ENCODE data around the gene CLEC4D. TPM values are rescaled to one million over a fixed set of nuclear protein-coding genes. Genes with fewer than 3 reads are reported as not detected.

The CLEC4D gene
- total RNA-seq (ENCODE audit: low replicate concordance) = not detected in 2 replicates
- long read RNA-seq = 0 reads

DNA sequence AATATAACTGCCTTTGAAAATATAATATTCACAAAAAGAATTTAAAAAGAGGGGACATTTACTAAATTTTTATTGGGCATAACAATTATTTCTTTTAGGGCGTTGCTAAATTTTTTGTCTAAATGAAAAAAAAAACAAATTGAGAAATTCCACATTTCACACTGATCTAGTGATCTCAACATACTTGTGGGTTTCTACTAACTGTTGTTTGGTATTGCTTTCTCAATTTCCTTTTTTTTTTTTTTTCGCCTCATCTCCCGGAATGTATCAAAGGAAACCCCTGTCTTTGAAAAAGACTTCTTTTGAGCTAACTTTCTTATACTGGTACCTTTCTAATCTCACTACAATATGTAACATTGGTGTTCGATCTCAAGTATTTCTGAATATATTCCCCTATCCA, at the start of gene CLEC4D:
CLEC4D (plus strand) TSS at position 248 of the 400 bp plus-strand sequence. CDS start 230 bp downstream, outside the sequence.
- Mint-ChIP-seq H3K4me3 (no peak within 1 kb of the TSS), H3K27me3 (peaks cover 9% of the 10 kb centered on the region), H3K27ac (no peak within 1 kb of the TSS), H3K4me1 (ENCODE audit: unreplicated experiment) (no peaks in the 10 kb centered on the region), H3K9me3 (no peaks in the 10 kb centered on the region), H3K36me3 (no peaks in the 10 kb centered on the region)
- DNase-seq (ENCODE audit: extremely low spot score, unreplicated experiment) = no peak
- TF ChIP-seq, protein P1, sequence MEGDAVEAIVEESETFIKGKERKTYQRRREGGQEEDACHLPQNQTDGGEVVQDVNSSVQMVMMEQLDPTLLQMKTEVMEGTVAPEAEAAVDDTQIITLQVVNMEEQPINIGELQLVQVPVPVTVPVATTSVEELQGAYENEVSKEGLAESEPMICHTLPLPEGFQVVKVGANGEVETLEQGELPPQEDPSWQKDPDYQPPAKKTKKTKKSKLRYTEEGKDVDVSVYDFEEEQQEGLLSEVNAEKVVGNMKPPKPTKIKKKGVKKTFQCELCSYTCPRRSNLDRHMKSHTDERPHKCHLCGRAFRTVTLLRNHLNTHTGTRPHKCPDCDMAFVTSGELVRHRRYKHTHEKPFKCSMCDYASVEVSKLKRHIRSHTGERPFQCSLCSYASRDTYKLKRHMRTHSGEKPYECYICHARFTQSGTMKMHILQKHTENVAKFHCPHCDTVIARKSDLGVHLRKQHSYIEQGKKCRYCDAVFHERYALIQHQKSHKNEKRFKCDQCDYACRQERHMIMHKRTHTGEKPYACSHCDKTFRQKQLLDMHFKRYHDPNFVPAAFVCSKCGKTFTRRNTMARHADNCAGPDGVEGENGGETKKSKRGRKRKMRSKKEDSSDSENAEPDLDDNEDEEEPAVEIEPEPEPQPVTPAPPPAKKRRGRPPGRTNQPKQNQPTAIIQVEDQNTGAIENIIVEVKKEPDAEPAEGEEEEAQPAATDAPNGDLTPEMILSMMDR (conservative IDR thresholded peaks at IDR 0.05) = no peak

DNA sequence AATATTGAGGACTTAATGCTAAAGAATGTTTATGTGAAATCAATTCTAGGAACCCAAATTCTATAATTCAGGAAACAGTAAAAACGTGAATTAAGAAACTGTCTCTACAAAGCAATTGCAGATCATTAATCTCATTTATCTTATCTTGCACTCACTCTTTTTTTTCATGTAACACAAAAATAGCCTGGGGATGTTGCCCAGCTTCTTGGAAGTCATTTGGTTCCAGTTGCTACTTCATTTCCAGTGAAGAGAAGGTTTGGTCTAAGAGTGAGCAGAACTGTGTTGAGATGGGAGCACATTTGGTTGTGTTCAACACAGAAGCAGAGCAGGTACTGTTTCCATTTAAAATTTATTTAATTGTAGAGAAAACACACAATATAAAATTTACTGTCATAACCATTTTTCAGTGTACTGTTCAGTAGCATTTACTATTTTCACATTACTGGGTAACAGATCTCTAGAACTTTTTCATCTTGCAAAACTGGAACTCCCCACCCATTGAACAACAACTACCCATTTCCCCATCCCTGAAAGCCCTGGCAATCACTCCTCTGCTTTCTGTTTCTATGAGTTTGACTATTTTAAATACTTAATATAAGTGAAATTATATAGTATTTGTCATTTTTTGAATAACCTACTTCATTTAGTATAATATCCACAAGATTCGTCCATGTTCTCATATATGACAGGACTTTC, 47.9 kb upstream of the CLEC4D start:
- no peak overlapping the region for H3K4me3 Mint-ChIP-seq
- H3K9me3 Mint-ChIP-seq = no peaks in the 10 kb centered on the region
- TF ChIP-seq, protein P1 (conservative IDR thresholded peaks at IDR 0.05) = no peak
- H3K27ac Mint-ChIP-seq = no peak overlapping the region
- peaks cover 5% of the 10 kb centered on the region for H3K27me3 Mint-ChIP-seq
- no peaks in the 10 kb centered on the region for H3K4me1 Mint-ChIP-seq (ENCODE audit: unreplicated experiment)
- H3K36me3 Mint-ChIP-seq = peaks cover 4% of the 10 kb centered on the region
- DNase-seq (ENCODE audit: extremely low spot score, unreplicated experiment) = no peak

DNA sequence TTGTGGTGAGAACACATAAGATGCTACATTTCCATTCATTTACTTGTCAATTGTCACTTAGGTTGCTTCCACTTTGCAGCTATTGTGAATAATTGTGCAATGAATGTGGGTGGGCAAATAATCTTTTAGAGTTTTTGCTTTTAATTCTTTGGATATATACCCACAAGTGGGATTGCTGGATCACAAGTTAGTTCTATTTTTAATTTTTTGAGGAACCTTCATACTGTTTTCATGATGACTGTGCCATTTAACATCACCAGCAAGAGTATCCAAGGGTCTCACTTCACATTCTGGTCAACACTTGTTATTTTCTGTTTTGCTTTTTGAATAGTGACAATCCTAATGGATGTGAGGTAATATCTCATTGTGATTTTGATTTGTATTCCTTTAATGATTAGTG, 47.1 kb upstream of the CLEC4D start:
- no peak overlapping the region for H3K27ac Mint-ChIP-seq
- TF ChIP-seq, protein P1 (conservative IDR thresholded peaks at IDR 0.05) = no peak
- DNase-seq (ENCODE audit: extremely low spot score, unreplicated experiment) = no peak
- H3K36me3 Mint-ChIP-seq = peaks cover 4% of the 10 kb centered on the region
- H3K27me3 Mint-ChIP-seq = peaks cover 9% of the 10 kb centered on the region
- H3K4me3 Mint-ChIP-seq = no peak overlapping the region
- H3K9me3 Mint-ChIP-seq = no peaks in the 10 kb centered on the region
- no peaks in the 10 kb centered on the region for H3K4me1 Mint-ChIP-seq (ENCODE audit: unreplicated experiment)

DNA sequence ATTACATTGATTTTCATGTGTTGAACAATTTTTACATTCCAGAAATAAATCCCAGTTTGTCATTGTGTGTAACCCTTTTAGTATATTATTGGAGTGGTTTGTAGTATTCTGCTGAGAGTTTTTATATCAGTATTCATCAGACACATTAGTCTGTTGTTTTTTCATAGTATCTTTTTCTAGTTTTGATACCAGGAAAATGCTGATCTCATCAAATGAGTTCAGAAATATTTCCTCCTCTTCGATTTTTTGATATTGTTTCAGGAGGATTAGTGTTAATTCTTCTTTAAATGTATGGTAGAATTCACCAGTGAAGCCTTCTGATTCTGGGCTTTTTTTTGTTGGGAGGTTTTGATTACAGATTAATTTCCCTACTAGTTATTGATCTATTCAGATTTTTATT, 42.2 kb upstream of the CLEC4D start:
- Mint-ChIP-seq H3K27me3 (peaks cover 20% of the 10 kb centered on the region), H3K27ac (no peak overlapping the region), H3K9me3 (no peaks in the 10 kb centered on the region), H3K4me1 (ENCODE audit: unreplicated experiment) (no peaks in the 10 kb centered on the region), H3K36me3 (peaks cover 4% of the 10 kb centered on the region), H3K4me3 (no peak overlapping the region)
- TF ChIP-seq, protein P1 (conservative IDR thresholded peaks at IDR 0.05) = no peak
- no peak for DNase-seq (ENCODE audit: extremely low spot score, unreplicated experiment)

DNA sequence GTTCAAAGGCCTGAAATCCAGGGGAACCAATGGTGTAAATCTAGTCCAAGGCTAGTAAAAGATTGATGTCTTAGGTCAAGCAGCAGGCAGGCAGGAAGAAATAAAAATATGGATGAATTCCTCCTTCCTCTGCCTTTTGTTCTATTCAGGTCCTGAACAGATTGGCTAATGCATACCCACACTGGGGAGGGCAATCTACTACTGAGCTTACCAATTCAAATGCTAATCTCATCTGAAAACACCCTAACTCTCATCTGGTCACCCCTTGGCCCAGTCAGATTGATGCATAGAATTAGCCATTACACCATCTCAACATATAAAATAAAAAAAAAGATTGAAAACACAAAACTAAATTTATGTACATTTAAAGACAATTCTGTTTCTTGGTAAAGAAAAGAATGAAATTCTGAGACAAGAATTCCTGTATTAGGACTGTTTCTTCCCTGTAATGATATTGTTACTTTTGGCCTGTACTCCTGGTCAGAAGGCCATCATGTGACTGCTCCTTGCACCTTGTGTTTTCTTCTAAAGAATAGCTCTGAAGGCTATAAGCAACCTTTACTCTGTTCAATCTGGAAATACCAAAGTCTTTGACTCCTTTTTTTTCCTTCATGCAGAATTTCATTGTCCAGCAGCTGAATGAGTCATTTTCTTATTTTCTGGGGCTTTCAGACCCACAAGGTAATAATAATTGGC, 37.6 kb upstream of the CLEC4D start:
- Mint-ChIP-seq H3K4me1 (ENCODE audit: unreplicated experiment) (no peaks in the 10 kb centered on the region), H3K27ac (no peak overlapping the region), H3K36me3 (no peaks in the 10 kb centered on the region), H3K9me3 (no peaks in the 10 kb centered on the region), H3K27me3 (peaks cover 19% of the 10 kb centered on the region), H3K4me3 (no peak overlapping the region)
- TF ChIP-seq, protein P1 (conservative IDR thresholded peaks at IDR 0.05) = no peak
- no peak for DNase-seq (ENCODE audit: extremely low spot score, unreplicated experiment)

Data from type B pancreatic cell (in vitro differentiated cells).